ENCODE measurements around the gene HOXB1.
A peak's percentile ranks its signal among the peaks of the same experiment; 100 is the strongest.
"Not testable (repeated sequence)": the region's sequence is repeated elsewhere in the genome, so short reads cannot be mapped to it uniquely, and the experiment has no call there.

The HOXB1 gene

DNA sequence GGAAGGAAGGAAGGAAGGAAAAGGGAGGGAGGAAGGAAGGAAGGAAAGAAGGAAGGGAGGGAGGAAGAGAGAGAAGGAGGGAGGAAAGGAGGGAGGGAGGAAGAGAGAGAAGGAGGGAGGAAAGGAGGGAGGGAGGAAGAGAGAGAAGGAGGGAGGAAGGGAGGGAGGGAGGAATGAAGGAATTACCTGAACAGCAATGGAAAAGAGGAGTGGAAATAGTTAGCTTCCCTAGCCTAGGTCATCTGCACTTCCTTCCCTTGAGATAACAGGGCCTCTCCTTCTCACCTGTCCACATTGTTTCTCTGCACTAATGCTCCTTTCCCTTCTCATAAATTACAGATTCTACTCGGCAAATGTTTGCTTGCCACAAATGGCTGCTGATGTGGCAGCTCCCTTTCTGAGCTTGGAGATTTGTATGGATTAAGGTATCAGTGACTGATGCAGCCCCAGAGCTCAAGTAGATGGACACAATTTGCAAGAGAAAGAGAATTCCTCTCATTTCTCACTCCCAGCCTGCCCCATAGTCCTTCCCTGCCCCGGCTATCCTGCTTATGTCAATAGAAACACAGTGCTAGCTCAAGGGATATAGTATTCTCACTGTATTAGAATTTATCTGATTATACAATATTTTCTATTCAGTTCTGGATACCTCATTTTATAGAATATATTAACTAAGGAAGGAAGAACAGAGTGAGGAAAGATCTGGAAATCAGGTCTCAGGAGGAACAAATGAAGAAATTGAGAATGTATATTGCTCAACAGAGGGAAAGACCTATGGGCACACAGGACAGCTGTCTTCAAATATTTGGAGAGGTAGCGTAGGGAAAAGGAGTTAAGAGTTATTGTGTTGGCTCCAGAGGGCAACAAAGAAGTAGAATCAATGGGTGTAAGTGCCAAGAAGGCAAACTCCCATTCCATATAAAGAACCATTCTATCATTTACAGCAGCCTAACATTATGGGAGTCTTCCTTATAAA is 14.6 kb downstream of the HOXB1 start:
- DNase-seq: no peak

DNA sequence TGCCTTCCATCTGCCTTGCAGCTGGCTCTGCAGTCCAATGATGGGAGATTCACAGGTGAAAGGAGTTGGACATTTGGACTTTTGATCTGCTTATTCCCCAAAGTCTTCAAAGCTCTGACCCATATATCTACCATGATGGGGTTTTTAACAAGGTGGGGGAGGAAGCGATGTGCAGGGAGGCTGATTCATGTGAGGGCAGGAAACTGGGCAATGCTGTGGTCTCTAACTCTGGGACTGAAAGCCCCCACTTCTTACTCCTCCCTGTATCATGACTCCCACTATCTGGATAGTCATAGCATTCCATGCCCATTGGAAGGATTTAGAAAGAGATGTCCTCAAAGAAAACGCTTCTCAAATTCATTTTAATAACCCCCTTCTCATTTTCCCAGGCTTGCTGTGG is 16.3 kb downstream of the HOXB1 start:
- DNase-seq: no peak

DNA sequence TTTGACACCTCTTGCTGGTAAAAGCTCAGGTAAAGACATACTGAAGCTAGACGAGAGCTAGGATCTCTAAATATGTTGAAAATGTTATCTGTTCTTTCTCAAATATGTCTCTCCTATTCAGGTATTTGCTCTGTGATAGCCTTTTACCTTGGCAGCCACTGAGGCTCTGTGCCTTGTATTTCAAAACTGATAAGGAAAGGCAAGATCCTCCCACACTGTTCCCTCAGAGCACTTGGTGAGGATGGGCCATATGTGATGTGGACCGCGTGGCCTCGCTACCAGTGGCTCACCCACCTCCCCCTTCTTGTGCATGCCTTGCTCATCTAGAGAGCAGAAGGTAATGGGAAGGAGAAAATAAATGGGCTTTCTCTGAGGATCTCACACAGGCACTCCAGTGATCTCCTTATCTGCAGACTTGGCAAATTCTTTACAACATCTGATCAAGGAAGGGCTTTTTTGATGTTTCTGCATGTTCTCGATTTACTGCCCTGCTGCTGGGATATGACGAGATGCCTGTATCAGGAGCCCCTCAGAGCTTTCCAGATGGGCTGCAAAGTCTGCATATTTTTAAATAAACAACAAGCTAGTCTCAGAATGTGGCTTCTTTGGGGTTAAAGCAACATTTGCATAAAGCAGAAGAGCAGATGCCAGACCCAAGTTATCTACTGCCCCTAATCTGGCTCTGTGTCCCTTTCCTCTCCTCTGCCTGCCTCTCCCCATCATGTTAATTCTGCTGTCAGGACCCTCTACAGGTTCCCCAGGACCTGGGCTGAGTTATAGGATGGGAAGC is 16.9 kb downstream of the HOXB1 start:
- DNase-seq: no peak

DNA sequence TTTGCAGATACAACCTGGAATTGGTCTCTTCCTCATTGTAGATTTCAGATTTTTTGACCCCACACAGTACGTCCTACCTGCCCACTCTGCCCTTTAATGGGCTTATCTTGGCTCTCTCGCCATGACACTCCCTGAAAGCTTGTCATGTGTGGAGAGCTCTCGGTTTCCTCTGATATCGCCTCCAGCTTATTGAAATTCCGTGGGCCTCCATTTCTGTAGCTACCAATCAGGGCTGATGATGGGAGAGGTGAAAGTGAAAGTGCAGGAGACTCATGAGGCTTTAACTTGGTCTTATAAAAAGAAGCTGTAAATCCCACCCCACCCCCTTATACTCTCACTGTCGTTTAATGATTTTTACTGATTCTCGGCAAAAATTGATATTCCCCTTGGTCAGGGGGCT is 17.7 kb downstream of the HOXB1 start:
- DNase-seq: peak; percentile 50

DNA sequence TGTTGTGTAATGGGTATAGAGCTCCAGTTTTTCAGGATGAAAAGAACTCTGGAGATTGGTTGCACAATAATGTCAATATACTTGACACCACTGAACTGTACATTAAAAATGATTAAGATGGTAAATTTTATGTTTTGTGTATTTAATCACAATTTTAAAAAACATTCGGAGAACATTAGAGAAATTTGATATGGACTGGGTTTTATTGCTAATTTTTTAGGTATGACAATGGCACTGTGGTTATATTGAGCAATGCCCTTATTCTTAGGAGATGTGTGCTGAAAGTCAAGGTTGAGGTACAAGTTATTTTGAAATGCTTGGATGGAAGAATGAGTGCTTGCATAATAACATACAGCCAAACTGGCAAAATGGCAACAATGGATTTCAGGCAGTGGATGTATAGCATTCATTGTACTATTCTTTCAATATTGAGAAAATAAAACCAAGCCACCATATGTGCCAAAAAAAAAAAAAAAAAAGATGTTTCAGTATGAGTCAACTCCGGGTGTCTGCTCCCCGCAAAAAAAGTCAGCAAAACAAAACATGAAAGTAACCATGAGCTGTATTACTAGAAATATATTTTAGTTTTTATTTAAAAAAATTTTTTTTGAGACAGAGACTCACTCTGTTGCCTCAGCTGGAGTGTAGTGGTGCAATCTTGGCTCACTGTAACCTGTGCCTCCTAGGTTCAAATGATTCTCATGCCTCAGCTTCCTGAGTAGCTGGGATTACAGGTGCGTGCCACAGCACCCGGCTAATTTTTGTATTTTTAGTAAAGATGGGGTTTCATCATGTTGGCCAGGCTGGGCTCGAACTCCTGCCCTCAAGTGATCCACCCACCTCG is 19.8 kb downstream of the HOXB1 start:
- no peak for DNase-seq

DNA sequence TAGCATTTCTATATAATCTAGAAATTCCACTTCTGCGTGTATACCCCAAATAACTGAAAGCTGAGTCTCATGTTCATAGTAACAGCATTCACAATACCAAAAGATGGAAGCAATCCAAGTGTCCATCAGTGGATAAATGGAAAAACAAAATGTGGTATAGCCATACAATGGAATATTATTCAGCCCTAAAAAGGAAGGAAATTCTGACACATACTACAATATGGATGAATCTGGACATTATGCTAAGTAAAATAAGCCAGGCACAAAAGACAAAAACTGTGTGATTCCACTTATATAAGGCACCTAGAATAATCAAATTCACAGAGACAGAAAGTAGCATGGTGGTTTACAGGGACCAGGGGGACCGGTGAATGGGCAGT is 20.4 kb downstream of the HOXB1 start:
- DNase-seq: no peak

DNA sequence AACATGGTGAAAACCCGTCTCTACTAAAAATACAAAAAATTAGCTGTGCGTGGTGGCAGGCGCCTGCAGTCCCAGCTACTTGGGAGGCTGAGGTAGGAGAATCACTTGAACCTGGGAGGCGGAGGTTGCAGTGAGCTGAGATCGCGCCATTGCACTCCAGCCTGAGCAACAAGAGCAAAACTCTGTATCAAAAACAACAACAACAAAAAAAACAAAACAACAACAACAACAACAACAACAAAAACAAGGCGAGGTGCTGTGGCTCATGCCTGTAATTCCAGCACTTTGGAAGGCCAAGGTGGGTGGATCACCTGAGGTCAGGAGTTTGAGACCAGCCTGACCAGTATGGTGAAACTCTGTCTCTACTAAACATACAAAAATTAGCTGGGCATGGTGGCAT is 21.1 kb downstream of the HOXB1 start:
- DNase-seq: not testable (repeated sequence)

DNA sequence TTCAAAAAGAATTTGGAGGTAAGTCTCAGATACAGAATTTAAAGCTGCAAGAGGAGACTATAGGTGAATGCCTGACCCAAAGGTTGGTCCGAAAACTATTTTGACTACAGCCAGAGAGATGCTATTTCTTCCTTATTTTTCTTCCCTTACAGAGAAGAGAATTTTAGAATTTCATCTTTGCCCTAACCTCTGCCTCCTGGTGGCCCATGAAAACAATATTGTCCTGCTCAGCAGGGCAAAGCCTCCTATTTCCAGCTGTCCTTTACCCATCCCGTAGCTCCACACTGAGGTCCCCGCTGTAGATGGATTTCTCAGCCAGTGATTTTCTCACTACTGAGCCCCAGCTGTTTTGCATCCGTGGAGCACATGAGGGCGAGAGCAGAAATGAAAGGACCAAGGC is 24.6 kb downstream of the HOXB1 start:
- no peak for DNase-seq

DNA sequence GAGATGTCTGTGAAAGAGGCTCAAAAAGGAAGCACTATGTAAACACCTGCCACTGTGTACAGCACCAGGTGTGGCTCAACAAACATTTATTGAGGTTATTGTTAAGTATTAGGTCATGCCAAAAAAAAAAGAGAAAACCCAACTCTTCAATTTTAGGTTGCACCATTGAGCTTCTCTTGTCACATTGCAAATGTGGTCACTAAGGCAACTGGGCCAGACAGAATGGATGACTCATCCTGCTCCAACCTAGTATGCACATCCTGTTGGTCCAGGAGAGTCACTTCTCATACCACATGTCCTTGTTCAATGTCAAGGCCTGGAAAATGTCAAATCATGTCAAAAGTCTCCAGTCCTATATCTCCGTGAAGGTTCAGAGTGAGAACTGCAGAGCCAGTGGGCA is 25.0 kb downstream of the HOXB1 start:
- peak; percentile 98 for DNase-seq

DNA sequence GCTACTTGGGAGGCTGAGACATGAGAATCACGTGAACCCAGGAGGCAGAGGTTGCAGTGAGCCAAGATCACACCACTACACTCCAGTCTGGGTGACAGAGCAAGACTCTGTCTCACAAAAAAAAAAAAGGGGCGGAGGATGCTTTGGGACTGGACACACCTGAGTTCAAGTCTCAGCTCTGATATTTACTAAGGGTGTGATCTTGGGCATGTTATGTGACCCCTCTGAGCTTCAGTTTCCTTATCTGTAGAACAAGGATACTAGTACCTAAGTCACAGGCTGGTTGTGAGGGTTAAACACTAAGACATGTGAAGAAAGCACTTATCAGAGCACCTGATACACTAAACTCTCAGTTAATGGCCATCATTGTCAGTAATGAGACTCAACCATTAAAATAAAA is 25.9 kb downstream of the HOXB1 start:
- DNase-seq: peak; percentile 27

DNA sequence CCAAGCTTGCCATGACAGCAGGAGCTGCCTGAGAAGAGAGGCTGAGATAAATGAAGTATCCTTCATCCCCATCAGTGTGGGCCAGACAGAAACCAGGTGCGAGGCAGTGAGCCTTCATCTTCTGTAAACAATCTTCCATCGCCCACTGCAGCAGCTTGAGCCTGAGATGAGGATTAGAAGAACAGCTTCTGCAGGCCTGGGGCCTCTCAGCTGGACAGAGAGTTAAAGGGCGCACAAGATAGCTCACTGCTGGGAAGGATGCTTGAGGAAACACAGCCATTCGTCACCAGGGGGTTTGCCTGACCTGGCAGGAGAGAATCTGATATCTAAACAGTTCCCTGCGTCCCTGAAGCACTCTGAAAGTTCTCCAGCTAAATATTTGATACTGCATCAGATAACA is 27.1 kb downstream of the HOXB1 start:
- DNase-seq: no peak

DNA sequence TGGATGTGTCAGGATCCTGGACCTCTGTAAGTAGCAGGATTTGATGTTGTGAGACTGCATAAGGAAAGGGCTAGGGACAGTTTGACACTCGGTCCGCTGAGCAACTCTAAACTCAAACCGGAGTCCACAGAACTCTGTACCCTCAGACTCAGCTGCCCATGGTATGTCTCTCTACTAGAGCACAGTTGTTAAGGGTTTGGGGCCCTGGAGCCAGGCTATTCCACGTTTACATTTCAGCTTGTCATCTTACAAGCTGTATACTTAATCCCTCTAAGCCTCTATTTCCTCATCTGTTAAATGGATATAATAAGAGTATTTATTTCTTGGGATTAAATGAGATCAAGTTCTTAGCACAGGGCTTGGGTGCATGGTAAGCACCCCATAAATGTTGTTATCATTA is 27.9 kb downstream of the HOXB1 start:
- DNase-seq: no peak

DNA sequence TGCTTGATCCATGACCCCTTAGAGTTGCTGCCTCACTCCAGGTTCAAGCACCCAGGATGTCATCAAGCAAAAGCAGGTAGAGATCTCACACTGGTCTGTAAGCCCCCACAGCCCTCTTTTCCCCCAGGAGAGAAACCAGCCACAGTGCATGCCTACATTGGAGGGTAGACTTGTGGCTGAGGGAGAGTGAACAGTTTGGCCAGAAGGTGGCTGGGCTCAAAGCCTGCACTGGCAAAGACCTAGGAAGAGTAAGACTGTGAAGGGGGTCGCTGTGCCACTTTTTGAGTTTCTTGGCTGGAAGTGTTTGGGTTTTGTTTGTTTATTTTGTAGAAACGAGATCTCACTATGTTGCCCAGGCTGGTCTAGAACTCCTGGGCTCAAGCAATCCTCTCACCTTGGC is 28.5 kb downstream of the HOXB1 start:
- DNase-seq: no peak

DNA sequence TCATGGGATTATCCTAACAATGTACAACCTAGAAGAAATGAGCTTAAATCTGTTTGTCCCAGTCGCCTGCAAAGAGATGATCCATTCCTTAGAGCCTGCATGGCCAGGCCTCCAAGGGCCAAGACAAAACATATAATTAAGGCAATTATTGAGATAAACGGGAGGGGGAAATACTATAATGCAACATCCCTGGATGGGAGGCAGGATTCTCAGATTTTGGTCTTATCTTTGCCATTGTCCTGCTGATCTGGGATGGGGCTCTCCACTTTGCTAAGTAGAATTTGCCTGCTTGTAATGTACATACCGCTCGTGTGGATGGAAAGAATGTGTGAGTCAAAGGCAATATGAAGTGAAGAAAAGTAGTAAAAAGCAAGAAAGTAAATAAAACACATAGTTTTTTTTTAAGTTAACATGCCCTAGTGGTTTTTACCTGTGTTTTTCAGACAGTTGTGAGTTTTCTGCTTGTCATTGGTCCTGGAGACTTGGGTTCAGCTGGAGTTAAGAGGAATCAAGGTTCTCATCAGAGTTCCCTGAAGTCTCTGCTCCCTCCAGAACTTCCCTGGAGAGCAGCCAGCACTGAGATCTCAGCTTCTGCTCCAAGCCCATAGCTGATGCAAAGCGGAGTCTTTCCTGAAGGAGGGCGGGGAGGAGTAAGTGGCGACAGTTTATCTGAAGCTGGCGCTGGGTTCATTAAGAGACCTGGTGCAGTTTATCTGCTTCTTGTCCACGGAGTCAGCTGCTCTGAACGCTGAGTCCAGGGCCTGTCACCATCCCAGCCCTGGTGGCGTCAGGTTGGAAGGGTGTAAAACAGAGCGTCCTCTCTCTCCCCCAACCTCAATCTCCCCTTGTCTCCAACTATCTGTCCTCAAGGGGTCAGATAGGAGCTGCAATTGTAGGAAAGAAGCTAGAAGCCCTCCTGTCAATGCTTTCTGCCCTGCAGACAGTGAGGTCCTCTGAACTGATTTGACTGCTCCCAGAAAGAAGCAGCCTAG is 30.1 kb downstream of the HOXB1 start:
- DNase-seq: no peak

DNA sequence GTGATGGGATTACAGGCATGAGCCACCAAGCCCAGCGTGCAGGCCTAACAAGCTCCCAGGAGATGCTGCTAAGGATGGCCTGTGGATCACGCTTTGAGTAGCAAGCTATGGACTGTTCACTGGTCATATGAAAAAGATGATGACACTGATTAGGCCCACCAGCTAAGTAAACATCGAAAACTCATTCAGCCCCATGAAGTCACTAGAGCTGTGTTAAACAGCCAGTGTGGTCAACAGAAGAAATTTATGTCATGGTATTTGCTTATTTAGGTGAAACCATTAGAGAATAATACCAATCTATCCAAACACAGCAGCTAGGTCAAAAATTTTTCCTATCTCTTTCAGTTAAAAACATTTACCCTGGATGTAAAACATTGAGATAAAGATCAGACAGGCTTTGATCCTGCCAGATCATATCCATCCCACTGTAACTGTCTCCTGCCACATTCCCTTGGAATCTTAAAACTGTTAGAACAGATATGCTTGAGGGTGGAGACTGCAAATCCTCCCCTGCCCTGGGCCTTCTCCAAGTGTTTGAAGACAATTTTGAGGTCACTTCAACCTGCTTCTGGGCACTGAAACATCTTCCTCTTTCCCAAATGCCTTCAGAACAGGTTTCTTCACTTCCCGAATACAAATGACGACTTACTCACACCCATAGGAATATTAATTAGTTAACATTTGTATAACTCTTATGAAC is 30.9 kb downstream of the HOXB1 start:
- no peak for DNase-seq

DNA sequence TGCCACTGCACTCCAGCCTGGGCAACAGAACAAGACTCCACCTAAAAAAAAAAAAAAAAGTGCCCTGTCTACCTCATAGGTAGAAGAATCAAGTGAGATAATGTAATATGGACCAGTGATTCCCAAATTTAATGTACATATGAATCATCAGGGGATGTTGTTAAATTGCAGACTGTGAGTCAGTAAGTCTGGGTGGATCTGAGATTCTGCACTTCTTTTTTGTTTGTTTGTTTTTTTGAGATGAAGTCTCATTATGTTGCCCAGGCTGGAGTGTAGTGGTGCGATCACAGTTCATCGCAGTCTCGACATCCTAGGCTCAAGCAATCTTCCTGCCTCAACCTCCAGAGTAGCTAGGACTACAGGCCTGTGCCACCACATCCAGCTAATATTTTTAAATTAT is 31.6 kb downstream of the HOXB1 start:
- DNase-seq: no peak

DNA sequence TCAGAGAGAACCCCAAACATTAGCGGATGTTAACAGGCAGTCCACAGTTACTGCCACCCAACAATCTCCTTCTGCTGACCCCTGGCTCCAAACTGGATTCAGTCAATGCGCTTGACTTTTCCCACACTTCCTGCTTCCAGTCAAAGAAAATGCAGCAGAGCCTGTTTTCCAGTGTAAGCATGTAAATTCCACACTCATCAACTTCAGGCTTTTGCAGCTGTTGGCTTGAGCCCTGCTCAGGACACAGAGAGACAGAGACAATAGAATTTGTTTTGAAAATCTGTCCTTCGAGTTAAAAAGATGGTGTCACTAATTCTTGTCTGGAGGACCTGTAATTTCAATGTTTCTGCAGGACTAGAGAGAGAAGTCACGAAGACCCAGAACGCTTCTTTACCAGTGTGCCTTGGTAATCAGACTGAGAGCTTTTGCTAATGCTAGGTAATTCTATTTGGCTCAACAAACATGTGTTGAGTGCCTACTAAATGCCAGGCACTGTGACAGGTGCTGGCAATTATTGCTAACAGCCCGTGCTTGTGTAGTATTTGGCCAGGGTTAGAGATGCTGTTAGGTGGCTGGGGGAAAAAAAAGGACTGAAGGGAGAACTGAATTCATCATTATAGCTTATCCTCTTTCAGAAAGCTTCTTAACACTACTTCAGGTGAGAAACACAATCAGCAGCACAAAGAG is 32.5 kb downstream of the HOXB1 start:
- peak; percentile 84 for DNase-seq

DNA sequence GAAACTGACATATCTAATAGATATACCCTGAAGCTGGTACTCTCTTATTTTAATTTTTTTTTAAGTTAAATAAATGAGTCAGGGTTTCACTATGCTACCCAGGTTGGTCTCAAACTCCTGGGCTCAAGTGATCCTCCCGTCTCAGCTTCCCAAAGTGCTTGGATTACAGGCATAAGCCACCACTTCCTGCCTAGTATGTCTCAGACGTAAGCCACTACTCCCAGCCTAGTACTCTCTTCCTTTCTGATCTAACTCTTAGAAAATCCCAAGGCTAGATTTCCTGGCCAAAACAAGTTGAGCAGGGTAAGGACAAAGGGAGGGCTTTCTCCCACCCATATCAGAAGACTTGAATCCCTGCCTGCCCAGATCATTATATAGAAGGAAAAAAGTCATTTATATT is 33.7 kb downstream of the HOXB1 start:
- peak; percentile 30 for DNase-seq

DNA sequence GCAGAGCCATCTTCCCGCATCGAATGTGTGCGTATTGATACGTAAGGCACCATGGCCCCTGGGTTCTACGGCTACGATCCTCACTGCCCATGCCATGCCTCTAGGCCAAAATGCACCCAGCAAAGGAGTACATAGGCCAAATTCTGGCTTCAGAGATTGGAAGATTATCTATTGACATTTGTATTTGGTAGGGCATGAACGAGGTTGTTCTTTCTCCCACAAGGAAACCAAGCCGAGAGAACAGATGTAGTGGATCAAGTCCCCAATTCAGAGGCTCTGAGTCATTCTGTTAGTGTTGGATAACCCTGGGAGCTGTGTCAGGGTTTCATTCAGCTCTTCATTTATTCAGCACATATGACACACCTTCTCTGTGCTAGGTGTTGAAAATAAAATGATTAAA is 36.5 kb downstream of the HOXB1 start:
- no peak for DNase-seq

Data from NCI-H2029 (cell line).